HG03025 (cell line): ENCODE data around the gene ZAR1L.

Source experiments
- ATAC-seq: cut with Tn5 transposase; IDR thresholded peaks from one replicate; pipeline ENCODE4 v1.9.1; 2021; ENCODE audit warnings: mild to moderate bottlenecking, moderate library complexity; ENCODE audit not compliant: unreplicated experiment, low FRiP score

ZAR1L gene

DNA sequence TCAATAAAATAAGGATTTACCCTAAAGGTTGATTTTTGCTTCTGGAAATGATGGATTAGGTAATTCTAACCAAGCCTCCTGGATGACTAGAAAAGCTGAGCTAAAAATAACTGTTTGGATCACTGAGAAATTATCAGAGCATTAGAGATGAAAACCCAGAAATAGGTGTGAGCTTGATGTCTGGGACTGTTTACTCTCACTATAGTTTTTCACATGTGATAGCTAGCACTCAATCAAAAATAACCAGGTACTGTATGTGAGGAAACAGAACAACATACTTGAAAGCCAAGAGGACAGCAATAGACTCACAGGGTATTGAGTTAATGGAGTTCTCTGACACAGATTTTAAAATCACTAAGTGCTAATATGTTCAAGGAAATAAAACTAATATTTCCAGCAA lies 9.5 kb downstream of the ZAR1L start:
- no peak for ATAC-seq

DNA sequence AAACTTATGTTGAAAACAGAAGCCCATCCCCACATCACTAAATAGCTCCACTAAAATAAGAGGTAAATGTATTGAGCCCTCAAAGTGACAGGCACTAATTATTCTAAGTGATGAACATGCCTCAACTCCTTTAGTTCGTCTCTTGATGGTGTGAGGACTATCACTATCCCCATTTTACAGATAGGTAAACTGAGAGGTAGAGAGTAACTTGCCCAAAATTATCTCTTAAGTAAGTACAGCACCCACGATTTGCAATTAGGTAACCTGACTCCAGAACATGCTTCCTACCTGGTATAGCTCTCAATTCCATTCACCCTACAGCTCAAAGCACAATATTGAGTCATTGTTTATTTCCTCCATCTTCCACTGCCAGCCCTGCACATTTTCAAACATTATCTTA lies 12.7 kb downstream of the ZAR1L start:
- no peak for ATAC-seq

DNA sequence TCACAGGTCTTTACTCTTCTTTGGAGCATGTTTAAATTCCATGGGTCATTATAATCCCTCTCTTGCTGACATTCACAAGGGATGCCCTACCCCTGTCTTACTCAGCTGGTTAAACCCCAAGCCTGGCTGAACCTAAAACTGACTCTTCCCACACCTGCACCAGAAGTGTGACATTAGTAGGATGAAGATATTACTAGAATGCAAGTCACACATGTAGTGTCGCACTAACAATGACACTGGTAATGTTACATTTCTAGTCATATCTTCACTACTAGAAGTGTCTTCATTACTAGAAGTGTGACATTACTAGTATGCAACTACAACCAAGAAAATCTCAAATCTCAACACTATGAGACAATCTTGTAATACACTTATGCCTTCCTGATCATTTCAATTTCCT lies 14.2 kb downstream of the ZAR1L start:
- no peak for ATAC-seq

DNA sequence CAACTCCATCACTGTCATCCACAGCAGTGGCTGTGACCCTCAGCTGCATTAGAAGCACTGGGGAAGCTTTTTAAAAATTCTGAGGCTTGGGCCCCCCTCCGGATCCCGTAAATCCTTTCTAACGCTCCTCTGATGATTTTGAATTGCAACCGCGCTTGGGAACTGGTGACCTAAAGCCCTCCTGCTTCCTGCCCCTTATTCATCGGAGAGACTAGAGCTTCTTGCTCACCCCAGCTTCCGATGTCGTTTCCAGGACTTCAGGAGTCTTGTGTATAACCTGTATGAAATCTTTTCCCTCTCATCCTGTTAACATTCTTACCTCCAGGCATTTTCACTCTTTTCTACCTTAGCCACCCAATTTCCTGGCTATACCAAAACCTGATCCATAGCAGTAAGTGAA lies 14.8 kb downstream of the ZAR1L start:
- ATAC-seq, result no peak

DNA sequence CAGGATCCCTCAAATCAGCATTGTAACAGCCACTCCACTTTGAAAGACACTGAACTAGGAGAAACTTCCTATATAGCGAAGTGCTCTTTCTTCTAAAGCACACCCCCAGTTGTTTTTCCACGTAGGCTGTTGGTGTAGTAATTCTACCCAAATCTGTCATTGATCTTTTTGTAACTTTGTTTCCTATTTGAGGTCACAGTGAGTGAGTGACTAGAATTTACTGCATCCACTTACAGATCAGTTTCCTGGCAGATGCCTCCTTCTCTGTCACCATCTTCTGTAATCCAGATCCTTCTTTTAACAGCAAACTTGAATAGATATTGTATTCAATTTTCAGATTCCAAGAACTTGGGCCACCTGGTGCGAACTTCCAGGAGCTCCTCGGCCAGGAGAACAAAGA lies 15.3 kb downstream of the ZAR1L start:
- ATAC-seq, result no peak

DNA sequence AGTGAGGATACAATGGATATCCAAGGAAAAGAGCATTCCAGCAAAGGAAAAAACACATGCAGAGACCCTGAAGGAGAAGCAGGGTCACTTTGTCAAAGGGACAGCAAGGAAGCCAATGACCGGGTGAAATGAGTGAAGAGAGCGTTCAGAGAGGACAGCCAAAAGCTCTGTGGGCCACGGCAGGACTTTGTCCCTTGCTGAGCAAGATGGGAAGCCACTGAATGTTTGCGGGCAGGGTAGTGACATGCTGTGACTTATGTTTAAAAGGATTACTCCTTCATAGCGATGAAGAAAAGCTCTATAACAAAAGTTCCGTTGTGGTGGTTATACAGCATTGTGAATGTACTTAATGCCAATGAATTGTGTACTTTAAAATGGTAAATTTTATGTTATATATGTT lies 16.5 kb downstream of the ZAR1L start:
- ATAC-seq, result no peak

DNA sequence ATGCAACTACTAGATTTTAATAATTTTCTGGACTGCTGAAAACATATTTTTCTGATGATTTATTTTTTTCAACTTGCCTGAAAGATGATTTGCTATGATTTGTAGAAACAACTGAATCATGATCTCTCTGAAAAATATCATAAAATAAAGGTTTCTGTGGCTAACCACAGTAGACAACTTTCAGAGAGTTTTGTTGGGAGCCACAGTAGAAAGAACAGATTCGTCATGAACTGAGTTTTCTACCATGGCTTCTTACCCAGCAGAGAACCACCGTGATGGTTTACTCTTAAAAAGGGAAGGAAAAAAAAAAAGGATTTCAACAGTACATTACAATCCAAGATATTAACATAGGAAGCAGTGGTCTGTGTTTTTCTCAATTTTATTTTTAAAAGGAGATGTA lies 18.0 kb downstream of the ZAR1L start:
- no peak for ATAC-seq

DNA sequence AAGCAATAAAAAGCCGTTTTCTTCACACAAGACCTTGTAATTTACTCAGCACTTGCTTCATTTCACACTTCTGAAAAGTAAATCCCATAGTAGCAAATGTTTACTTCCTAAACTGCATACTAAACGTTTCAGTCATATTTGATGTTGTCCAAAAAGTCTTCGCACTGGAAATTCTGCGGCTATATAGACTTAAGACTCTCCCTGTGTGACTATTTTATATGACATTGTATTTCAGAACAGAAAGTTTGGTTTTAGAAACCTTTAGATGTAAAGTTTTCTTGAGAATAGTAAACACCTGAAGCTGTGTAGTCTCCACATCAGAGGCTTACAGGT lies 29.6 kb downstream of the ZAR1L start:
- ATAC-seq, result no peak

DNA sequence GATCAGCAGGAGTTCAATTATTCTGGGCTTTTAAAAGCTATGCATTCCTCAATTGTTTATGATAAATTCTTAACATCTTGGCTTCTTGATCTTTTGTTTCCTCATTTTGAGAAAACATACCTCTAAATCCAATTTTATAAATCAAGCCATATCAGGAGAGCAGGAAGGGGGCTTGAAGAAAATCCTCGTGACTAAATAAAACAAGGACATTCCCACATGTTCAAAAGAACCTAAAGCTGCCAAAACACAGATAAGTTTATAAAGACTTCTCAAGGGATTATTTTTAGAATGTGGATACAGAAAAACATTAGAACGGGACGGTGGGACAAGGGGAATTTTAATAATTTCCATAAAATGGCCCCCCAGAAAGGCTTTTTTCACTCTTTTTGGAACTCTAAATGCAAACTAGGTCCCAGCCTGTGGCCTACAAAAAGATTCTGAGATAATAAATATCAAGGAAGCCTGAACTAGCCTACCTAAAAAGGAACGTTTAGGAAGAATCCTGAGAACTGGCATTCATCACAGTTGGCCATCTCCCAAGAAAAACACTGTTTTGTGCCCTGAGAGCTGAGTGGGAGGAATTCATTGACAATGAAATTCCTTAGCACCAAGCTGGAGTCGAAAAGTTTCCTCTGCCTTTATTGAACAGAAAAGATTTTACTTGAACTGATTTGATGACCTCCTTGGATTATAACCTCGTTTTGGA lies 30.1 kb downstream of the ZAR1L start:
- ATAC-seq, result no peak

DNA sequence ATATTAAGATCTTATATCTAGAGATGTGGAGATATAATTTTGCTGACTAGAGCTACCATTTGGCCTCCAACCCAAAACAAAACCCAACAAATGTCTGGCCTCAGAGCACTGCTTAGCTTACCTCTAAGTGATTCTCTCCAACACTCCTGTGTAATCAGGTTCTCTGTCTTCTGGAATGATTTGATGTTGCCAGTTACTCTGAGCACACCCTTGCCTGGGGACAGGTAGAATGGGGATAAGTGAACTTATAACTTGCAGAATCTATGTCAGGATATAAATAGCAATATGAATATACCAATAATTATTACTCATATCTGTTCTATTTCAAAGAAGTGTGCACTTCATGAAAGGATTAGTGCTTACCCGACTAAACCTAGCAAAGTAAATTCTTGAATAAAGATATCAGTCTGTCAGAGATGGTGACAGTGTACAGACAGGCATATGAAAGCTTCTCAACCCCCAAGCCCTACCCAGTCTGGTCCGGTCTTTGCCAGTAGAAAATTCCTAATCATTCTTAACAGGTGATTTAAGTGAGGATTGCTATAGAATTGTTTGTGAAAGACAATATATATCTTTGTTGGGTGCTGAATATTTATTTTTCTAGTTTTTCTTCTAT lies 33.0 kb downstream of the ZAR1L start:
- ATAC-seq, result no peak

DNA sequence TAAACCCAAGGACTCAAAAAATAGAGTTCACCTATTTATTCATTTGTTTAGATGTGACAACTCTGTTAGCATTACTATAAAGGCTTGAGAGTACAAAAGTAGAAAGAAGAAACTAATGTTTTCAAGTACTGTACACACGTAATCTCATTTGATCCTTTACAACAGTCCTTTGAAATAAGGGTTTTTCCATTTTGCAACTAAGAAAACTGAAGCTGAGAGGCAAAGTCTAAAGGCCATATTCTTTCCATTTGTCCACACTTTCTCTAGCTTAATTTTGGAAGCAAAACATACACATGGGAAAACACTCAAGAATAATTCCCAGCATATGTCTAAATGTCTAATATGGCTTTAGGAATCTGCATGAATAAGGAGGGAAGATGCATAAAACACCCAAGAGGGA lies 34.1 kb downstream of the ZAR1L start:
- ATAC-seq, result no peak

DNA sequence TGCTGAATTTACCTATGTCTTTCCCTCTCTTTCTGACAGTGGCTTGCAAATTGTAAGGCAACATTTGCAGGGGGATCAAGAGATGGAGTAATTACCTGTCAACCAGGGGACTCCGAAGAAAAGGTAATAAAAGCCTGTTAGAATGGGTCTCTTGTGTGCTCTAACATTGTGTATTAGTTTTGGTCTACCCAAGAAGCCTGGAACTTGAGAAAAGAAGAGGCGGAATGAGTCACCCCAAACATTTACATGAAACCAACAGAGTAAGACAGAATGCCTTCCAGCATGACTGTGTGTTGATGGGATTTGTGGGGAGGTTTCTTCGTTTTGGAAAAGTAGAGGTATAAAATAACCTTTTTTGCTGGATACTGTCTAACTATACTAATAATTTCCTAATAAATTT lies 36.7 kb downstream of the ZAR1L start:
- ATAC-seq, result no peak

DNA sequence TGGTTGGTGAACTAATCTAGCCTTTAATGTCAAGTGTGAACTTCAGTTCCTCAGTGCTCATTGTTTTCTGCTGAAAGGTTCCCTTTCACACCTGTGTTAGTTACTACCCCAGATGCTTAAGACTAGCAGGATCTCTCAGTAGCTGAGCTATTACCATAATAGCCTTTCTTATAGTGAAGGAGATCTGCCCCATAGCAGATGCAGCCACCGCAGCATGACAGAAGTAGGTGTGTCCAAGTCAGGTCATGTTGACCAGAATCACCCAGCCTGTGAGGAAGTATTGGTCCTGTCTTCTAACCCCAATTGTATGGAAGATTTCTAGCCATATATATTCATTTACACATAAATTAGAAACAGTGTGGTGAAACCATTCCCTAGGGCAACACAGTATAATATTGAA lies 37.3 kb downstream of the ZAR1L start:
- ATAC-seq, result no peak

DNA sequence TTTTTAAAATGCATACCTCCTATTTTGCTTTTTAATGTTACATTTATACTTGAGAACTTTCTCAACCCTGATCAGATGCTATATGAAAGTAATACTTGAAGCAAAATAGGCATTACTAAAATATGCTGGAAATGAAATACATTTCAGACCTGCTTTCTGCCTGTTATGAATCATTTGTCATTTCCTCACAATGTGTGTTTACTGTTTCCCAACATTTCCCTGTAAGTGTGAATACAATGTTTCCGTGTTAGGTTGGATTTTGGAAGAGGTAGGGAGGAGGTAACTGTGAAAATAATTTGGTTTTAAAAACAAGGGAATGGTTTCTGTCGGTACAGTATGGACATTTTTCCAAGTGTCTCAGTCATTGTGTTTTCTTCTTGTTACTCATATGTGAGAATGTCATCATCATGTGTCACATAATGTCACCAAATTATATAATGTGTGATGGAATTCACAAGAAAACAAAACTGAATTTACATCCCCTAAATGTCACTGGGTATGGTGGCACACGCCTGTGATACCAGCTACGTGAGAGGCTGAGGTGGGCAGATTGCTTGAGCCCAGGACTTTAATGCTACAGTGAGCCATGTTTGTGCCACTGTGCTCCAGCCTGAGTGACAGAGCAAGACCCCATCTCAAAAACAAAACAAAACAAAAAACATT lies 43.0 kb downstream of the ZAR1L start:
- ATAC-seq, result no peak

DNA sequence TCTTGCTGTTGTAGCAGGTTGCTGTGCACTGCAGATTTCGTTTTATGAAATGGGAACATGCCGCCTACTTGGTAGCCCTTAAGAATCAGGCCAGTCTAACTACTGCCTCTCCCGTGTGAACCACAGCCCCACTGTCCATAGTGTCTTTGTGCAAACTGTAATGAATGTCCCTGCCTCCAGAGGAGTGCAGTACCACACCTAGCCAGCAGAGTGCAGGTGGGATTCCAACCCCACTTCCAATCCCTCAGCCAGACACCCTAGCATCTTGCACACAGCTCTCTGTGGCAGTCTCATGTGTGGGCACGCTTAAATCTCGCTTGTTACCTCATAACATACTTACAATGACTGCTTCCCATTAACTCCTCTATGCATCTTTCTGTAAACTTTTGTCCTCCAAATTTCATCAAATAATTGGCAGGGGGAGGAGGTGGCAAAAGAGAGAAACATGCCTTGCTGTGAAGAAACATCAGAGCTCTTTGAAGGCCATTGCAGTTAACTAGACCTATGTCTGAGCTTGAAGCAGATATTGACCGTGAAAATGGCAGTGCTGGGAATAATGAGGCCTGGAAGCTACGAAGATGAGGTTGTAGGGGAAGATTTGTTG lies 47.2 kb downstream of the ZAR1L start:
- ATAC-seq, result no peak

DNA sequence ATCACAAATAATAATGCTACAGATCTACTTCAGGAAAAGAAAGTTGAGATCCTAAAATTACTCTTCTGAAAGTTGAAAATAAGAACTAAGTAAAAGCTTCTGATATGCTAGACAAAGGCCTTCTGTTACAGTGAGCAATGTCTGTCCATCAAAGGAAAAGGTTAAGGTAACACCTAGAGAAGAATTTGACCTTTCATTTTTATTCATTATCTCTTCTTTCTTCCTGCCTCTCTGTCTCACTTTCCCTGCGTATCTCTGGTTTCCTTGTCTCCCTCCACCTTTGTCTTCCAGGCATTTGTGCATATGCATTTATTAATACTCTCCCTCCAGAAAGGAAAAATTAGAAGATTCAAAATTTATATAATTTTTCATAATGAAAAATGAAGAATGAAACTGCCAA lies 49.0 kb downstream of the ZAR1L start:
- ATAC-seq, result no peak

DNA sequence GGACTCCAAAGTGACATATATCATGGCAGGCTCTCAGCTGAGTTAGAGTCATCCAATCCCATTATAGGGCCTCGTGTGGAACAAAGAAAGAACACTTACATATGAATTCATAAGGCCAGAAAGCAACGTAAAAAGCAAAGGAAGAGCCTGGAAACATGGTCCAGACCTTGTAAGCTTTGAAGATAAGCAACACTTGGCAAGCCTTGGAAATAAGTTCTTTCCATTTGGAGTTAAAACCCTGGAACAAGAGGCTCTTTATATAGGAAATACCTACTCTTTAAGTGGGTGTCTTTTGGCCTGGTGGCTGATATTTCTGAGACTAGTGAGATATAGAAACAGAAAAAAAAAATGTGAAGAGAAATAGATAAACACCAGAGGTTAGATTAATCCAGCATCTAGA lies 49.4 kb downstream of the ZAR1L start:
- no peak for ATAC-seq

DNA sequence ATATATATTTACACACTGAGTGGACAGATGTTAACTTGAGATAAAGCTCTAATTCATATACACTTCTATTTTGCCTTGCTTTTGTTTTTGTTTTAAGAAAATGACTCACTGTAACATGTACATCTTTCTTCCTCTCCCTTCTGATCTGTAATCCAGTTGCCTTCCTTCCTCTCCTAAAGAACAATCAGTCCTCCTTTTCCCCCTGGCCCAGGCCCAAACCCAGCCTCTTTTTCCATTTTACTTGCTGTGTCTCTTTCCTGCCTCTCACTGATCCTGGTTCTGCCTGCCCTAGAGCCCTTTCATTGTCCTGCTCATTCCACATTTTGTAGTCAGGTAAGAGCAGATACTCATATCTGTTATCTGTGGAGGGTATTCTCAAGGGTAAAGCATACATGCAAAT lies 50.8 kb downstream of the ZAR1L start:
- no peak for ATAC-seq

DNA sequence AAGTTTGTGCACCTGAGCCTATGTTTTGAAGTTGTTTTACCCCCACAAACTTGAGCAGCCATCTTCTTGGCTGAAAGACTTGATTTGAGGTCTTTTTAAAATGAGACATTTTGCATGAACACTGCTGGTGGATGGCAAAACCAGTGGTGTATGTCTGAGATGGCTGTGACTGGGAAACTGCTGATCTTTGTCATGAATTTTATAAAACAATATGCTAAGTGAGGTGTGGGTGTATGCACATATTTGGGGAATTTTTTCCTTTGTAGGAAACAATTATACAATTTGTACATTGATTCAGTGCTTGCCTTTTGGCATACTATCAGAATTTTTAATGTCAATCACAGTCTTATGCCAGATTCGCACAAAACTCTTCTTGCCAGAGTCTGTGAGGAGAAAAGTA lies 52.5 kb downstream of the ZAR1L start:
- no peak for ATAC-seq

DNA sequence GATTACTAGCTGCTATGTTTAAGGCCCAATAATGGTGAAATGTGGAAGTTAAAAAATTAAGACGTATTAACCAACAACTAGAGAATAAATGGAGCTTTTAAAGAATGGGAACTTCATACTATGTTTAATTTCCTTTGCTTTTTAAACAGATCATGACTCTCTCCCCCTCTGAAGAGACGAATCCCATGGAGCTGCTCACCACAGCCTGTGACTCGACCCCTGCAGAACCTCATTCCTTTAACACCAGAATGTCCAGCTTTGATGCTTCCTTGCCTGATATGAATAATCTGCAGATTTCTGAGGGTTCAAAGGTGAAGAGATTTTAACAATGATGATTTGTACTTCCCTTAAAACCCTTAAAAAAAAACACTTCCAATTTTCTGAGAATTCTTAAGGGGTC lies 53.0 kb downstream of the ZAR1L start:
- no peak for ATAC-seq

DNA sequence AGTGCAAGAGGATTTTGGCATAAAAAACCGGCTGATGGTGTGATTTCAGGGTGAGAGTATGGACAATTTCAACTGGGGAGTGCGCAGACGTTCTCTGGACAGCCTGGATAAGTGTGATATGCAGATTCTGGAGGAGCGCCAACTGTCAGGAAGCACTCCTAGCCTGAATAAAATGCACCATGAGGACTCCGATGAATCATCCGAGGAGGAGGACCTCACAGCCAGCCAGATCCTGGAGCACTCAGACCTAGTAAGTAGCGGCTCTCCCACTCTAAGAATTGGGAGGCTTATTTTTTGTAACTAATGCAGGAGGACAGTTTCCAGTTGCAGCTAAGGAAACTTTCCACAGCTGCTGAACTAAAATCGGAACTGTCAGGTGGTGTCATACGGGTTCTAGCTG lies 53.6 kb downstream of the ZAR1L start:
- no peak for ATAC-seq

DNA sequence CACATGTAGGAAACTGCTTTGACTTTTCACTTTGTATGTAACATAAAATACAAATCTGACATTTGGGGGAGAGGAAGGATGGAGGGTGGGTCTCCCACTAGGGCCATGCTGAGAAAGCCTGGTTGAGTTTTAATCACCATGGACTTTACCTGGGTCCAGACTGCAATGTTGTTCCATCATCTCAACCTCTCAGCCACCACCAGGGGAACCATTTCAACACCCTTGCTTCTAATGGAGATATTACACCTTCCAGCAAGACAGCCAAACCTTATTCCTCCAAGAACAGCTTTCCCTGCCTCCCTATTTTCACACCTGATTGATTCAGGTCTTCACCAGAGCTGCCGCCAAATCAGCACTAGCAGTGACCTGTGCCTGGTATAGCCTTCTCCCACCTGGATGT lies 56.0 kb downstream of the ZAR1L start:
- no peak for ATAC-seq
